ENCODE results near the gene ARMC10.

Gene ARMC10

GRCh38 chr7:103071000-103071399 is 3.9 kb upstream of the ARMC10 start:
- H3K79me1 ChIP-seq (replicated peaks; ENCODE audit: low read length, poor library complexity, severe bottlenecking) = peaks cover 17% of the 10 kb centered on the region
- no peak overlapping the region for H2BK15ac ChIP-seq (ENCODE audit: low read depth, poor library complexity, severe bottlenecking)
- H3K4me2 ChIP-seq (ENCODE audit: low read length, poor library complexity, severe bottlenecking) = no peak overlapping the region
- H2BK5ac ChIP-seq (ENCODE audit: low read depth, low read length, poor library complexity, severe bottlenecking) = no peak overlapping the region
- no peak overlapping the region for H4K8ac ChIP-seq (ENCODE audit: low read length)
- DNase-seq = no peak
- peaks cover 0 to 4% of the 10 kb centered on the region in 2 experiments for H3K36me3 ChIP-seq (ENCODE audit: control insufficient read depth in 1 of 2, insufficient read depth in 2 of 2, low read depth in 1 of 2, low read length in 2 of 2)
- H4K91ac ChIP-seq (ENCODE audit: low read length) = no peak overlapping the region
- WGBS = 100% methylated on average over 1 of the region's 2 CpGs
- H3K4ac ChIP-seq (ENCODE audit: low read depth in 1 of 2, low read length in 2 of 2) = no peak overlapping the region
- H2AK5ac ChIP-seq (ENCODE audit: low read length, severe bottlenecking) = no peak overlapping the region
- H3K27ac ChIP-seq (ENCODE audit: low read length, poor library complexity, severe bottlenecking) = no peak overlapping the region
- H2BK12ac ChIP-seq (ENCODE audit: low read length in 2 of 2) = no peak overlapping the region
- no peak overlapping the region for H2BK120ac ChIP-seq (ENCODE audit: low read depth, low read length)
- no peak overlapping the region for H3K9ac ChIP-seq (ENCODE audit: low read length)
- no peak overlapping the region for H3K18ac ChIP-seq (ENCODE audit: low read depth in 1 of 2, low read length in 2 of 2)
- no peak overlapping the region for H3K14ac ChIP-seq (ENCODE audit: low read length in 2 of 2)
- H3K4me3 ChIP-seq (ENCODE audit: insufficient read depth in 1 of 2, low read depth in 1 of 2, low read length in 2 of 2) = no peak overlapping the region
- H2AFZ ChIP-seq (ENCODE audit: low read depth, low read length) = no peak overlapping the region
- H3K4me1 ChIP-seq (ENCODE audit: control insufficient read depth, insufficient read depth, low read depth, low read length) = peaks cover 2% of the 10 kb centered on the region
- H3K9me3 ChIP-seq (ENCODE audit: control insufficient read depth, low read length) = no peaks in the 10 kb centered on the region
- no peaks in the 10 kb centered on the region for H3K27me3 ChIP-seq (ENCODE audit: control insufficient read depth in 1 of 2, insufficient read depth in 1 of 2, low read length in 2 of 2)
- no peak overlapping the region for H3K23ac ChIP-seq (ENCODE audit: low read length in 2 of 2)

GRCh38 chr7:103073989-103074518 is 886 bp upstream of the ARMC10 start:
- Histone ChIP-seq H3K4me1 (ENCODE audit: control insufficient read depth, insufficient read depth, low read depth, low read length) (peaks cover 2% of the 10 kb centered on the region), H2BK120ac (ENCODE audit: low read depth, low read length) (no peak overlapping the region), H3K14ac (ENCODE audit: low read length in 2 of 2) (no peak overlapping the region), H3K4ac (ENCODE audit: low read depth in 1 of 2, low read length in 2 of 2) (peak overlapping the region in 1 of 2 experiments; percentile 9), H4K8ac (ENCODE audit: low read length) (peak overlapping the region; percentile 42), H3K79me1 (replicated peaks; ENCODE audit: low read length, poor library complexity, severe bottlenecking) (peaks cover 17% of the 10 kb centered on the region), H3K23ac (ENCODE audit: low read length in 2 of 2) (no peak overlapping the region), H3K27me3 (ENCODE audit: control insufficient read depth in 1 of 2, insufficient read depth in 1 of 2, low read length in 2 of 2) (no peaks in the 10 kb centered on the region), H3K18ac (ENCODE audit: low read depth in 1 of 2, low read length in 2 of 2) (peak overlapping the region; percentile 25 to 50), H3K9me3 (ENCODE audit: control insufficient read depth, low read length) (no peaks in the 10 kb centered on the region), H2BK12ac (ENCODE audit: low read length in 2 of 2) (no peak overlapping the region), H3K9ac (ENCODE audit: low read length) (peak overlapping the region; percentile 94), H2AK5ac (ENCODE audit: low read length, severe bottlenecking) (no peak overlapping the region), H2AFZ (ENCODE audit: low read depth, low read length) (peak overlapping the region; percentile 69), H4K91ac (ENCODE audit: low read length) (no peak overlapping the region), H3K4me2 (ENCODE audit: low read length, poor library complexity, severe bottlenecking) (peak overlapping the region; percentile 81), H3K4me3 (ENCODE audit: insufficient read depth in 1 of 2, low read depth in 1 of 2, low read length in 2 of 2) (peak overlapping the region; percentile 80 to 88), H3K36me3 (ENCODE audit: control insufficient read depth in 1 of 2, insufficient read depth in 2 of 2, low read depth in 1 of 2, low read length in 2 of 2) (peaks cover 0 to 9% of the 10 kb centered on the region in 2 experiments), H3K27ac (ENCODE audit: low read length, poor library complexity, severe bottlenecking) (peak overlapping the region; percentile 78), H2BK15ac (ENCODE audit: low read depth, poor library complexity, severe bottlenecking) (peak overlapping the region; percentile 44), H2BK5ac (ENCODE audit: low read depth, low read length, poor library complexity, severe bottlenecking) (no peak overlapping the region)
- 6% methylated on average over 6 of the region's 6 CpGs for WGBS
- DNase-seq = no peak

GRCh38 chr7:103075337-103075918 is 488 bp downstream of the ARMC10 start:
- peaks cover 13% of the 10 kb centered on the region for H3K79me1 ChIP-seq (replicated peaks; ENCODE audit: low read length, poor library complexity, severe bottlenecking)
- no peaks in the 10 kb centered on the region for H3K9me3 ChIP-seq (ENCODE audit: control insufficient read depth, low read length)
- peak overlapping the region; percentile 61 to 95 for H3K18ac ChIP-seq (ENCODE audit: low read depth in 1 of 2, low read length in 2 of 2)
- H2BK120ac ChIP-seq (ENCODE audit: low read depth, low read length) = peak overlapping the region; percentile 84
- peak overlapping the region; percentile 83 for H3K27ac ChIP-seq (ENCODE audit: low read length, poor library complexity, severe bottlenecking)
- H3K4me1 ChIP-seq (ENCODE audit: control insufficient read depth, insufficient read depth, low read depth, low read length) = peaks cover 2% of the 10 kb centered on the region
- peak overlapping the region; percentile 93 for H2BK5ac ChIP-seq (ENCODE audit: low read depth, low read length, poor library complexity, severe bottlenecking)
- peak overlapping the region; percentile 97 for H3K4me2 ChIP-seq (ENCODE audit: low read length, poor library complexity, severe bottlenecking)
- H4K8ac ChIP-seq (ENCODE audit: low read length) = peak overlapping the region; percentile 77
- peaks cover 4 to 7% of the 10 kb centered on the region in 2 experiments for H3K36me3 ChIP-seq (ENCODE audit: control insufficient read depth in 1 of 2, insufficient read depth in 2 of 2, low read depth in 1 of 2, low read length in 2 of 2)
- peak overlapping the region; percentile 97 for H2BK15ac ChIP-seq (ENCODE audit: low read depth, poor library complexity, severe bottlenecking)
- peak overlapping the region; percentile 80 to 88 for H3K4me3 ChIP-seq (ENCODE audit: insufficient read depth in 1 of 2, low read depth in 1 of 2, low read length in 2 of 2)
- H2BK12ac ChIP-seq (ENCODE audit: low read length in 2 of 2) = peak overlapping the region in 1 of 2 experiments; percentile 49
- DNase-seq = peak; percentile 59
- peak overlapping the region in 1 of 2 experiments; percentile 61 for H3K4ac ChIP-seq (ENCODE audit: low read depth in 1 of 2, low read length in 2 of 2)
- H2AFZ ChIP-seq (ENCODE audit: low read depth, low read length) = peak overlapping the region; percentile 54
- peak overlapping the region in 1 of 2 experiments; percentile 61 for H3K14ac ChIP-seq (ENCODE audit: low read length in 2 of 2)
- no peak overlapping the region for H2AK5ac ChIP-seq (ENCODE audit: low read length, severe bottlenecking)
- 1% methylated on average over 36 of the region's 36 CpGs for WGBS
- H4K91ac ChIP-seq (ENCODE audit: low read length) = no peak overlapping the region
- no peak overlapping the region for H3K23ac ChIP-seq (ENCODE audit: low read length in 2 of 2)
- no peaks in the 10 kb centered on the region for H3K27me3 ChIP-seq (ENCODE audit: control insufficient read depth in 1 of 2, insufficient read depth in 1 of 2, low read length in 2 of 2)
- H3K9ac ChIP-seq (ENCODE audit: low read length) = peak overlapping the region; percentile 94

- H3K27me3 ChIP-seq (ENCODE audit: control insufficient read depth in 1 of 2, insufficient read depth in 1 of 2, low read length in 2 of 2) = no peaks in the 10 kb centered on the region
- H3K9me3 ChIP-seq (ENCODE audit: control insufficient read depth, low read length) = no peaks in the 10 kb centered on the region
- H3K18ac ChIP-seq (ENCODE audit: low read depth in 1 of 2, low read length in 2 of 2) = no peak overlapping the region
- H3K9ac ChIP-seq (ENCODE audit: low read length) = no peak overlapping the region
- H3K4me2 ChIP-seq (ENCODE audit: low read length, poor library complexity, severe bottlenecking) = no peak overlapping the region
- H4K91ac ChIP-seq (ENCODE audit: low read length) = no peak overlapping the region
- no peak overlapping the region for H3K4me3 ChIP-seq (ENCODE audit: insufficient read depth in 1 of 2, low read depth in 1 of 2, low read length in 2 of 2)
- H2BK120ac ChIP-seq (ENCODE audit: low read depth, low read length) = no peak overlapping the region
- H4K8ac ChIP-seq (ENCODE audit: low read length) = peak overlapping the region; percentile 64
- H3K27ac ChIP-seq (ENCODE audit: low read length, poor library complexity, severe bottlenecking) = no peak overlapping the region
- H3K4me1 ChIP-seq (ENCODE audit: control insufficient read depth, insufficient read depth, low read depth, low read length) = peaks cover 2% of the 10 kb centered on the region
- no peak overlapping the region for H3K14ac ChIP-seq (ENCODE audit: low read length in 2 of 2)
- H3K79me1 ChIP-seq (replicated peaks; ENCODE audit: low read length, poor library complexity, severe bottlenecking) = peaks cover 8% of the 10 kb centered on the region
- H3K4ac ChIP-seq (ENCODE audit: low read depth in 1 of 2, low read length in 2 of 2) = no peak overlapping the region
- no peak overlapping the region for H2BK12ac ChIP-seq (ENCODE audit: low read length in 2 of 2)
- H2BK15ac ChIP-seq (ENCODE audit: low read depth, poor library complexity, severe bottlenecking) = no peak overlapping the region
- 89% methylated on average over 6 of the region's 7 CpGs for WGBS
- H2AFZ ChIP-seq (ENCODE audit: low read depth, low read length) = no peak overlapping the region
- H3K36me3 ChIP-seq (ENCODE audit: control insufficient read depth in 1 of 2, insufficient read depth in 2 of 2, low read depth in 1 of 2, low read length in 2 of 2) = peaks cover 4 to 7% of the 10 kb centered on the region in 2 experiments
- no peak for DNase-seq
- no peak overlapping the region for H2BK5ac ChIP-seq (ENCODE audit: low read depth, low read length, poor library complexity, severe bottlenecking)
- H2AK5ac ChIP-seq (ENCODE audit: low read length, severe bottlenecking) = no peak overlapping the region
- H3K23ac ChIP-seq (ENCODE audit: low read length in 2 of 2) = no peak overlapping the region
Observed at GRCh38 chr7:103076764-103077163, 1.8 kb downstream of the ARMC10 start.
